ENCODE data around the gene FABP2.

DNA sequence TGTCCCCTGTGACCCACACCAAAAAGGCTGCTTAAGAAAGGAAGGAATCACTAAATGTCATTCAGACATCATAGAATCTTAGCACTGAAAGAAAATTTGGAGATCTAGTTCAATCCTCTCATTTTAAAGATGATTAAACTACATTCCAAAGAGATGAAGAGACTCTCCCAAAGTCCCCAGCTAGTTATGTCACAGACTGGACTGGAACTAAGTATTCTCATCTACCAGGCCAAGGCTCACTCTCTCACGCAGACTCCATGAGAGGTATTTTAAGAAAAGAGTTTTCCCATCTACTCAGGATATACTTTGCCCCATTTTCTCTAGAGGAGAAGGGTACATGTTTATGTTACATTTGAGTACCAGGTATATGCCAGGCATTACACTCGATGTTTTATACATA is 6.9 kb downstream of the FABP2 start:
- TF ChIP-seq EZH2 (IDR thresholded peaks at IDR 0.05; ENCODE audit: insufficient read depth, poor library complexity, severe bottlenecking), result no peak
- no peak for TF ChIP-seq EZH2phosphoT487 (IDR thresholded peaks at IDR 0.05; ENCODE audit: insufficient read depth, low read depth)

All from GM23248 (cell line).